22Rv1 (cell line): ENCODE data around the gene TNFAIP2.

Experiments used
- H3K27ac ChIP-seq: fragments of 450-650 bp; 2 replicates; pipeline ENCODE4 v1.5.1; 2017
- CTCF ChIP-seq: fragments of 450-650 bp; IDR thresholded peaks from 2 replicates; pipeline ENCODE4 v1.5.1; 2017; ENCODE audit warnings: mild to moderate bottlenecking
- ZFX ChIP-seq: fragments of 450-650 bp; IDR thresholded peaks from 2 replicates; pipeline ENCODE4 v1.6.1; 2017; ENCODE audit warnings: antibody characterized with exemption, borderline replicate concordance

Gene TNFAIP2

GRCh38 chr14:103133210-103134140, 10.2 kb downstream of the TNFAIP2 start:
- no peak overlapping the region for H3K27ac ChIP-seq

GRCh38 chr14:103134405-103134804, 11.1 kb downstream of the TNFAIP2 start:
- H3K27ac ChIP-seq, result no peak overlapping the region

More at GRCh38 chr14:103133210-103134140, 10.2 kb downstream of the TNFAIP2 start:
- TF ChIP-seq CTCF, result no peak
- TF ChIP-seq ZFX, result no peak

GRCh38 chr14:103134919-103135318, 11.7 kb downstream of the TNFAIP2 start:
- H3K27ac ChIP-seq, result no peak overlapping the region
- TF ChIP-seq CTCF (no peak), ZFX (no peak)

More at GRCh38 chr14:103134405-103134804, 11.1 kb downstream of the TNFAIP2 start:
- TF ChIP-seq CTCF (no peak), ZFX (no peak)

- no peak overlapping the region for H3K27ac ChIP-seq
- TF ChIP-seq CTCF, result no peak
- TF ChIP-seq ZFX, result no peak
Observed at GRCh38 chr14:103135333-103136260, 12.3 kb downstream of the TNFAIP2 start.

- H3K27ac ChIP-seq, result no peak overlapping the region
- TF ChIP-seq CTCF (no peak), ZFX (no peak)
Observed at GRCh38 chr14:103136388-103137271, 13.4 kb downstream of the TNFAIP2 start.

- no peak overlapping the region for H3K27ac ChIP-seq
- TF ChIP-seq ZFX, result no peak
- no peak for TF ChIP-seq CTCF
Observed at GRCh38 chr14:103137689-103138300, 14.5 kb downstream of the TNFAIP2 start.
